ENCODE data around the gene ENPP3.

DNA sequence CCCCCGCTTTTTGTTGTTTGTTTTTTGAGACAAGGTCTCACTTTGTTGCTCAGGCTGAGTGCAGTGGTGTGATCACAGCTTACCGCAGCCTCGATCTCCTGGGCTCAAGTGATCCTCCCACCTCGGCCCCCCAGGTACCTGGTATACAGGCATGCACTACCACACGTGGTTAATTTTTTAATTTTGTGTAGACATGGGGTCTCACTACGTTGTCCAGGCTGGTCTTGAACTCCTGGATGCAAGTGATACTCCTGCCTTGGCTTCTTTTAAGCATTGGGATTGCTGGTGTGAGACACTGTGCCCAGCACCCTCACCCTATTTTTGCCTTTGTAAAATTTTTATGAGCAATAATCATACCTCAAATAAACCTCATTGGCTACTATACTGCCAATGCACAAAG lies 5.5 kb downstream of the ENPP3 start:
- TF ChIP-seq POLR2A (IDR thresholded peaks at IDR 0.05; ENCODE audit: low read length) (no peak), GATA1 (IDR thresholded peaks at IDR 0.05; ENCODE audit: low read depth, low read length) (no peak)
